Measurements from ENCODE around the gene NKX3-2. TPM values are rescaled to one million over a fixed set of nuclear protein-coding genes. Genes with fewer than 3 reads are reported as not detected.
A peak's percentile ranks its signal among the peaks of the same experiment; 100 is the strongest.

Gene NKX3-2
- total RNA-seq, 1 donor from 2014 or later: 6.0 TPM

GRCh38 chr4:13537832-13538177 lies 6.5 kb downstream of the NKX3-2 start:
- TF ChIP-seq CTCF (conservative IDR thresholded peaks at IDR 0.05): no peak
- H3K27ac Mint-ChIP-seq: no peak overlapping the region
- no peak overlapping the region for H3K4me3 Mint-ChIP-seq
- H3K4me1 Mint-ChIP-seq (ENCODE audit: unreplicated experiment): peaks cover 9% of the 10 kb centered on the region
- peaks cover 96% of the 10 kb centered on the region for H3K27me3 Mint-ChIP-seq
- DNase-seq (ENCODE audit: extremely low spot score, unreplicated experiment): peak; percentile 50
- H3K9me3 Mint-ChIP-seq: no peaks in the 10 kb centered on the region
- H3K36me3 Mint-ChIP-seq: no peaks in the 10 kb centered on the region

GRCh38 chr4:13537011-13537831 lies 7.1 kb downstream of the NKX3-2 start:
- H3K9me3 Mint-ChIP-seq: no peaks in the 10 kb centered on the region
- H3K27me3 Mint-ChIP-seq: peaks cover 97% of the 10 kb centered on the region
- peaks cover 9% of the 10 kb centered on the region for H3K4me1 Mint-ChIP-seq (ENCODE audit: unreplicated experiment)
- TF ChIP-seq CTCF (conservative IDR thresholded peaks at IDR 0.05): no peak
- H3K4me3 Mint-ChIP-seq: no peak overlapping the region
- H3K27ac Mint-ChIP-seq: no peak overlapping the region
- peak; percentile 63 for DNase-seq (ENCODE audit: extremely low spot score, unreplicated experiment)
- no peaks in the 10 kb centered on the region for H3K36me3 Mint-ChIP-seq

GRCh38 chr4:13536607-13537006 lies 7.7 kb downstream of the NKX3-2 start:
- Mint-ChIP-seq H3K4me1 (ENCODE audit: unreplicated experiment) (peaks cover 9% of the 10 kb centered on the region), H3K9me3 (no peaks in the 10 kb centered on the region), H3K36me3 (no peaks in the 10 kb centered on the region), H3K27me3 (peaks cover 97% of the 10 kb centered on the region), H3K27ac (no peak overlapping the region), H3K4me3 (no peak overlapping the region)
- TF ChIP-seq CTCF (conservative IDR thresholded peaks at IDR 0.05): no peak
- DNase-seq (ENCODE audit: extremely low spot score, unreplicated experiment): no peak

- Mint-ChIP-seq H3K36me3 (no peaks in the 10 kb centered on the region), H3K27ac (no peak overlapping the region), H3K4me1 (ENCODE audit: unreplicated experiment) (peaks cover 9% of the 10 kb centered on the region), H3K9me3 (no peaks in the 10 kb centered on the region), H3K4me3 (no peak overlapping the region), H3K27me3 (peaks cover 97% of the 10 kb centered on the region)
- peak; percentile 18 for TF ChIP-seq CTCF (conservative IDR thresholded peaks at IDR 0.05)
- DNase-seq (ENCODE audit: extremely low spot score, unreplicated experiment): peak; percentile 62
Observed at GRCh38 chr4:13535708-13536361, 8.5 kb downstream of the NKX3-2 start.

GRCh38 chr4:13535118-13535517 lies 9.2 kb downstream of the NKX3-2 start:
- Mint-ChIP-seq H3K27me3 (peaks cover 97% of the 10 kb centered on the region), H3K9me3 (no peaks in the 10 kb centered on the region), H3K36me3 (no peaks in the 10 kb centered on the region), H3K27ac (no peak overlapping the region), H3K4me3 (no peak overlapping the region), H3K4me1 (ENCODE audit: unreplicated experiment) (peaks cover 9% of the 10 kb centered on the region)
- no peak for DNase-seq (ENCODE audit: extremely low spot score, unreplicated experiment)
- TF ChIP-seq CTCF (conservative IDR thresholded peaks at IDR 0.05): no peak
